GM19455 (cell line): ENCODE results near the gene AGTR1.
"Not testable (repeated sequence)": the region's sequence is repeated elsewhere in the genome, so short reads cannot be mapped to it uniquely, and the experiment has no call there.

Experiments
- ATAC-seq: cut with Tn5 transposase; IDR thresholded peaks from one replicate; pipeline ENCODE4 v1.9.1; 2021; ENCODE audit not compliant: unreplicated experiment

Gene AGTR1

GRCh38 chr3:148717885-148718561 is 20.3 kb downstream of the AGTR1 start:
- no peak for ATAC-seq

GRCh38 chr3:148718982-148719862 is 21.5 kb downstream of the AGTR1 start:
- ATAC-seq: no peak

- ATAC-seq: no peak
Measured at GRCh38 chr3:148720873-148721272, 23.2 kb downstream of the AGTR1 start.

GRCh38 chr3:148723631-148724030 is 25.9 kb downstream of the AGTR1 start:
- ATAC-seq: no peak

- peak; percentile 80 for ATAC-seq
Measured at GRCh38 chr3:148727231-148727630, 29.5 kb downstream of the AGTR1 start.

GRCh38 chr3:148728753-148729152 is 31.1 kb downstream of the AGTR1 start:
- no peak for ATAC-seq

- no peak for ATAC-seq
Measured at GRCh38 chr3:148729476-148730055, 31.9 kb downstream of the AGTR1 start.

- ATAC-seq: no peak
Measured at GRCh38 chr3:148730676-148731075, 33.0 kb downstream of the AGTR1 start.

- no peak for ATAC-seq
Measured at GRCh38 chr3:148735597-148735996, 37.9 kb downstream of the AGTR1 start.

- no peak for ATAC-seq
Measured at GRCh38 chr3:148736086-148736485, 38.4 kb downstream of the AGTR1 start.

GRCh38 chr3:148737104-148737530 is 39.4 kb downstream of the AGTR1 start:
- ATAC-seq: no peak

GRCh38 chr3:148739720-148740119 is 42.0 kb downstream of the AGTR1 start:
- ATAC-seq: no peak

GRCh38 chr3:148740291-148740690 is 42.6 kb downstream of the AGTR1 start:
- ATAC-seq: no peak

GRCh38 chr3:148741219-148741618 is 43.5 kb downstream of the AGTR1 start:
- no peak for ATAC-seq

- ATAC-seq: no peak
Measured at GRCh38 chr3:148742118-148742517, 44.4 kb downstream of the AGTR1 start.

GRCh38 chr3:148746053-148746452 is 48.4 kb downstream of the AGTR1 start:
- ATAC-seq: no peak

- no peak for ATAC-seq
Measured at GRCh38 chr3:148748283-148748682, 50.6 kb downstream of the AGTR1 start.

- no peak for ATAC-seq
Measured at GRCh38 chr3:148750296-148750695, 52.6 kb downstream of the AGTR1 start.

GRCh38 chr3:148751461-148751860 is 53.8 kb downstream of the AGTR1 start:
- no peak for ATAC-seq

GRCh38 chr3:148753385-148753784 is 55.7 kb downstream of the AGTR1 start:
- ATAC-seq: not testable (repeated sequence)

- no peak for ATAC-seq
Measured at GRCh38 chr3:148755570-148755969, 57.9 kb downstream of the AGTR1 start.

GRCh38 chr3:148756311-148756710 is 58.6 kb downstream of the AGTR1 start:
- no peak for ATAC-seq
